Islet precursor cell (in vitro differentiated cells): ENCODE data around the gene GPX3.
A peak's percentile ranks its signal among the peaks of the same experiment; 100 is the strongest.

Source experiments
- DNase-seq: peaks from one replicate; pipeline ENCODE4 v3.0.0-alpha.2; 2018

The GPX3 gene

GRCh38 chr5:151034422-151035379, 14.3 kb downstream of the GPX3 start:
- no peak for DNase-seq

DNA sequence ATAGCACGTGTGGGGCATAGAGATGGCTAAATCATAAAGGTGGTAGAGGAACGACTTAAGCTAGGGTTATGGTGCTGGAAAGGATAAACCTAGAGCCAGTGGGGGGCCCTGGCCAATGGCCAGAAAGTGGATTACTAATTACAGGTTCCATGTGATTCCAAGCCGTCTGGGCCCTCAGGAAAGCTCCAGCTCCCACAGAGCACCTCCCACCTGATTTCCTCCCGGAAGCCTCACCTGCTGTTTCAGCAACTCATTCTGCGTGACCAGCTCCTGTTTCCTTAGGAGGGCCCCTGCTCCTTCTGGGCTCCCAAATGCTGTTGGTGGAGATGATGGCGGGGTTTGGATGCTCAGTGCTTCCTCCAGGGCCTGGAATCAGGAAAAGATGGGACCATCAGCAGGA, 16.2 kb downstream of the GPX3 start:
- DNase-seq: no peak

GRCh38 chr5:151037561-151038411, 17.4 kb downstream of the GPX3 start:
- no peak for DNase-seq

DNA sequence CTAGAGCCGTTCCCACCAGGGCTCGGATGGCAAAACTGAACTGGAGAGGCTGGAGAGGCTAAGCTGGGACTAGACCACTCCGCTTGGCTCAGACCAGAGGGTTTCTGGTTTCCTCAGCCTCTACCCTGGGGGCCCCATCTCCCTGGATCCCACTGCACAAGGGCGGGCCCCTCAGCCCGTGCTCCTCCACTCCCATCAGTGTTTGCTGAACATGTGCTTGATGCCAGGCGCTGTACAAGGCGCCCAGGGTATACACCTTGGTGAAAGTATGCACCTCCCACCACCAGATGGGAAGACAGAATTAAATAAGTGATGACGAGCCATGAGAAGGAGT, 18.0 kb downstream of the GPX3 start:
- DNase-seq: no peak

- DNase-seq: no peak
These were observed 18.4 kb downstream of the GPX3 start for GRCh38 chr5:151038801-151039238.

DNA sequence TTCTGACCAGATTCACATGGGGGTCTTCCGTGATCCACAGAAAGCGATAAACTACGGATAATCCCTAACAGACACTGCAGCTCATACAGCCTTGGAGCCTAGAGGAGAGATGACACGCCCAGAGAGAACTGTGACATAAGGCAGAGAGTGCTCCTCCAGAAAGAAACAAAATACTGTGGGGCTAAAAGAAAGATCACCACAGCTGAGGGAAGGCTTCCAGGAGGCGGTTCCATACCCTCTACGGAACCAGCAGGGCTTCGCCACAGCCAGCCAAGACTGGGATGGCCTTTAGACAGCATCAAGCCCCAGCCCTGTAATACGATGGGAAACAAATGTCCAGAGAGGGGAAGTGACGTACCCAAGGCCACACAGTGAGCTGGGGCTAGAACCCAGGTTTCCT, 19.3 kb downstream of the GPX3 start:
- DNase-seq: no peak

- DNase-seq: peak; percentile 88
These were observed 19.9 kb downstream of the GPX3 start for GRCh38 chr5:151040211-151040747.

DNA sequence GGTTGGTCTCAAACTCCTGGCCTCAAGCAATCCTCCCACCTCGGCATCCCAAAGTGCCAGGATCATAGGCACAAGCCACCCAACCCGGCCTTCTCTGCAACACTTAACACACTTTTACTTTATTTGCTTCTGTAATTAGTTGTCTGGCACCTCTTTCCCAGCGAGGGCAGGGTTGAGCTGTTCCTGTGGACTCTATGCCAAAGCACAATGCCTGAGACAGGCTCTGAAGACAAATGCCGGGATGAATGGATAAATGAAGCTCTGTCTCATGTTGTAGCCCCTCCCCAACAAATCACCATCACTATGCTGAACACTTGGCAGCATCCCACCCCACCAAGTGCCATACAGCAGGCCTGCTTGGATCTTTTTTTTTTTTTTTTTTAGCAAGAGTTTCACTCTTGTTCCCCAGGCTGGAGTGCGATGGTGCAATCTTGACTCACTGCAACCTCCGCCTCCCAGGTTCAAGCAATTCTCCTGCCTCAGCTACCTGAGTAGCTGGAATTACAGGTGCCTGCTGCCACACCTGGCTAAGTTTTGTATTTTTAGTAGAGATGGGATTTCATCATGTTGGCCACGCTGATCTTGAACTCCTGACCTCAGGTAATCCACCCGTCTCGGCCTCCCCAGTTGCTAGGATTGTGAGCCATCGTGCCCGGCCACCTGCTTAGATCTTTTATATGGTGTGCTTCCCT, 21.3 kb downstream of the GPX3 start:
- no peak for DNase-seq

DNA sequence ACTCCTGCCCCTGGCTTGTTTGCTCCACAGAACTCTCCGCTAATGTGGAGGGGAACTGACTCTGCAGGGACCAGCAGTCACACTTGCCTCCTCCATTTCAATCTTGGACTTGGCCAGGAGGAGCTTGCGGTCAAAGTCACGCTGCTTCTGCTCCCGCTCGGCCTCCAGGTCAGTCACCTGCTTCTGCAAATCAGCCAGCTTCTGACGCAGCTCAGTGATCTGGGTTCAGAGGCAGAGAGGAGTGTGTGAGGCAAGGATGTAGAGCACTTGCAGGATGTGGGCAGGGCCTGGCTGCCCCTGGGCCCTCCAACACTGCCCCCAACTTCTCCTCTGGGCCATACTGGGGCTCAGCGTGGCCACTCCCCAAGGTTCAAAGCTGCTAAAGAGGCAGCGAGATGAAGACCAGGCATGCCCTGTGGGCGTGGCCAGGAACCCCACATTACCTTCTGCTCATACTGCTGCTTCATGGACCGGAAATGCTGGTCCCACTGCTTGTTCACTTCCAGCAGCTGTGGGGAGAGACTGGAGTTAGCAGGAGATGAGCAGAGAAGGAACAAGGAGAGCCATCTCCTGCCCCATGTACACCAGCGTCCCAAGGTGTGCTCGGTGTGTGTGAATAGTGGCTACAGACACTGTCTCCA, 22.2 kb downstream of the GPX3 start:
- DNase-seq: no peak

DNA sequence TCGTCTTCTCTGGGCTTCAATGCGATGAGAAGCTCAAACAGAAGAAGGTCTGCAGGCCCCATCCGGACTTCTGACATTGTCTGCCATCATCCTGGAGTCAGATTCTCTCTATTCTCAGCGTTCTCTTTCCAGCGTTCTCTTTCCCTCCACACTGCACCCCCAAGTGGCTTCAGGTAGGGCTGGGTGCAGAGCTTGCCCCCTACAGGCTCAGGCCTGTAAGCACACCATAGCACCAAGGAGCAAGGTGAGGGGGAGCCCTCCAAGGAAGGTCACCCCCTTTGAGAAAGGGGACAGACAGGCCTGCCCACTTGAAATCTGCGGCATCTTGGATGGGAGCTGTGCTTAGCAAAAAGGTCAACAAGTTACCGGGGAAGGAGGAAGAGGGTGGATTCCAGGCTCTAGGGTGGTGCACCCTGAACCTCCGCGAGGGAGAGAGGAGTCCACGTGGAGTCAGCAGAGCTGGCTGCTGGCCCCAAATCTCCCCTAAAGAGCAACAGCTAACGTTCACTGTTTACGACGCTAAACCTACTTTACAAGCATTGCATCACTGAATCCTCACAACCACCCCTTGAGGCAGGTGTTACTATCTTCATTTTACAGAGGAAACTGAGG, 27.5 kb downstream of the GPX3 start:
- DNase-seq: no peak

DNA sequence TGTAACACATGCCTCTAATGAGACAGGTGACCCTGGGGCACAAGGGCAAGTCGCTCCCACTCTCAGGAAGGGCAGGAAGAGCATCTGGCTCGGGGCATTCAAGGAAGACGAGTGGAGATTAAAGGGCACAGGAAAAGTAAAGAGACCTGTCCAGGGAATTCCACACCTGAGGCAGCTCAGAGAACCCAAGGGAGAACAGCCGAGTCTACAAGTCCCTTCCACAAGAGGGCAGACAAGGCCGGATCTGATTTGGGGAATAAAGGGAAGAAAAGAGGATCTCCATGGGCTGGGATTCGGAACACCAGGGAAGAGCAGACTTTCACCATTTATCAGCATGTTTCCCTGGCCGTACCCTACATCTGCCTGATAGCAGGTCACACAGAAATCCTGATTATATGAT, 28.1 kb downstream of the GPX3 start:
- no peak for DNase-seq

DNA sequence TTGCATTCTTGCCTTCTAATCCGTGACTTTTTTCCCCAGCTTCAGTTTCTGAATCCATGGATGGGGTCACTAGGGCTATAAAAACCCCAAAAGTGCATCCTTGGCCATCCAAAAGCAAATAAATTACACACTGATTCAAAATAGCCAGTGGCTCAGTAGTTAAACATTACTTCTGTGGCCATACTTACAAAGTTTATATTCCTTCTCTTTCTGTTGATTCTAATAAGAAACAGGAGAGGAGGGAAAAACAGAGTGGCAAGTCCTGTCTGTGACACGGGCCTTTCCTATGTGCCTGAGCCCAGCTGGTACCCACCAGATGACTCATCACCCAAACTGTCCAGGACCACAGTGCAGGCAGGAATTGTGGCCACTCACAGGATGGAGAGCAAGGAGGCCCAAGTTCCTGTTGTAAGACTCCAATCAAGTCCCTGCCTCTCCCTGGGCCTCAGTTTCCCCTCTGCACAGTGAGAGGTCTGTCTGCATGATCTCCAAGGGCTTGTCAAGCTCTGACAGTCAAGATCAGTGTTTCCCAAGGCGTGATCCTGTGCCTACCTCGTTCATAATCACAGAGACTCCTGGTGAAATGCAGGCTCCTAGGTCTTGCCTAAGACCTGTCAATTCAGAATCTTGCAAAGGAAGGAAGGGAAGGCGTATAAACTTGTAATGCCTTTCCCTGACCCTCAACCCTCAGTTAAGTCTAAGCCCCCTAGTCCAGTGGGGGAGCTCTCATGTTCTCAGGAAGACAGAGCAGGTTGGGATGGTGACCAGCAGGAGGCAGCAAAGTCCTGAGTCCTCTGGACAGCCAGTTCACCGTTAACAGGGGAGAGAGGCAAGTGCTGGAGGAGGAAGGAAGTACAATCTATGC, 30.9 kb downstream of the GPX3 start:
- peak; percentile 91 for DNase-seq

DNA sequence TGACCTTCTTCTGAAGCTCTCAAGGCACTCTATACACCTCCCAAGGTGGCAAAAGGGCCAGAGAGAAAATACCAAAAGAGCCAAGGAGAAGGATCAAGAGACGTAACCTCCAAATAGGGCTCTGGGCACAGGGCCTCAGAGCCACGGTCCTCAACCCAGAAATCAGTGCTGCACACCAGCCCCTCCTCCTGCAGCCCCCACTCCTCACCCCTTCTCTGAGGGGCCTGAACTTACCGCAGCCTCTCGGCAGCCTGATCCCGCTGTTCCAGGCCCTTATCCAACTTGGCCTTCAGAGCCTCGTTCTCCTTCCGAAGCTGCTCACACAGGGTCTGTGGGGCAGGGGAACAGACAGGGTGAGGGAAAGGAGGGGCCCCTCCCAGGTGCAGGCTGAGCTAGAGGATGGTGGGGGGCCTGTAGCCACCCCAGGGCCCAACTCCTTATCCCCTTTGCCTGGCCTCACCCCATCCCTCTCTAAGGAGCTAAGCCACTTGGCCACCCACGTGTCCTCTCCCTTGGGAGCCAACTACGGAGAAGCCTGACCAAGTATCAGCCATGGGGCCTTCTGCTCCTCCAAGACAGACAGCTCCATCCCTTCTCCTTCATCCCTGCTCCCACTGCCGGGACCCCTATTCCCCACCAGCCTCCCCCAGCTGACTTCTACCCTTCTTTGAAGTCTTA, 31.7 kb downstream of the GPX3 start:
- DNase-seq: no peak

- DNase-seq: no peak
These were observed 32.4 kb downstream of the GPX3 start for GRCh38 chr5:151052836-151053235.

DNA sequence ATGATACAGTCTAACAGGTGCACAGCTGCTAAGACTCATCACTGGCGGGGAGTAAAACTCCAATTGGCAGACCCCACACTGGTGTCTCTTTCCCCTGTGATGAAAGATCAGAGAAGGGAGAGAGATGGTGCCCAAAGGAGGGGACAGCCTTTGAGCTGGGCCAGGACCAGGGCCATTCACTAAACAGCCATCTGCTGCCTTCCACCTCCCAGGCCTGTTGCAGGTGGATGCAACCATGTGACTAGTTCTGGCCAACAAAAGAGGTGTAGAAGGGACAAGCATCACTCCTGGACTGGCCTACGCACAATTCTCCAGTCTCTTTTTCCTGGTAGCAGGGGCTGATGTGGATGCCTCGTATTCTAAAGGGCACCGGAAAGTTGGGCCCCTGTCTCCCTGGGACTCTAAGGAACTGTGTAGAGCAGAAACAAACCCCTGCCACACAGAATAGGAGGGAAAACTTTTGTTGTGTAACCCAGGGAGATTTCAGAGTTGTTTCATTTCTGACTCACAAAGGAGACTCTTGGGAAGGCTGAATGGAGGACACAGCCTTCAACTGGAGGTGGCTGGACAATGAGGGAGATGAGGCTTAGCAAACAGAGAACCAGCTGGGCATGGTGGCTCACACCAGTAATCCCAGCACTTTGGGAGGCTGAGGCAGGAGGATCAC, 33.5 kb downstream of the GPX3 start:
- DNase-seq: no peak

DNA sequence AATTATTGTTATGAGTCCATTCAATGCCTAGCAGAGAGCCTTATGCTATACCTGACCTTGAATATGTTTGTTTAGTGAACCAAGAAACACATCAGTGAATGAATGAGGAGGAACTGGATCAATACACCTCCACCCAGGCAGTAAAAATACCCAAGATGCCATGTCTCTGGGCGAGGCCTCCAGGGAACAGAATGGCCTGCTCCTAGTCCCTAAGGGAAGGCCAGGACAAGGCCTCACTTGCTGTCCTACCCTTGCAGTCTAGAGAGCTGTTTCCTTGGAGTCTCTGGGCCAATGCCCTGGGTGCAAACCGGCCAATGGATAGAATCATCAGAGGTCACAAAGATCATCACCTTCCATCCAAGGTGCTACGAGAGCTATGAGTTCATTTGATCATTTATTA, 34.3 kb downstream of the GPX3 start:
- no peak for DNase-seq

DNA sequence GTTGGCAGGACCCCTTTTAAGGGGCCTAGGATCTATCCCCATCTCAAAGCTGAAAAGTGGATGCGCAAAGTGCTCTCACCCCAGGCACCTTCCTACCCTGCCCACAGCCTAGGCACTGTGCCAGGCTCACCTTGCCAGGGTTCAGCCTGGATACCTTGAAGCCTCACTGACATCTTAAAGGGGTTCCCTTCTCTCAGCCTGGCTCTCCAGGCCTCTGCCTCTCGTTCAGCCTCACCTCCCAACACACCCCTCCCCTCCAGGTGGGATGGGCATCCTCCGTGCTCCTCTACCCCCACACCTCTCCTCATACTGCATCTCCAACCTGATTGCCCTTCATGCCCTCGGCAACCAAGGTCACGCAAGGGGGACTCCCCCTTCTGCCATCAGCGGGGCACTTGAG, 34.9 kb downstream of the GPX3 start:
- DNase-seq: no peak

GRCh38 chr5:151056379-151057325, 36.3 kb downstream of the GPX3 start:
- no peak for DNase-seq

- DNase-seq: no peak
These were observed 37.9 kb downstream of the GPX3 start for GRCh38 chr5:151058301-151058700.
